Stimulated activated CD8-positive, alpha-beta memory T cell treated with anti-CD3 and anti-CD28 coated beads, Interleukin-12 subunit alpha, Interleukin-12 subunit beta, amount 100 ng/mL, for 4 hours (primary cell): ENCODE measurements around the gene PGPEP1.

Experiments
- DNase-seq: peaks from one replicate; pipeline ENCODE4 v3.0.0-alpha.2; 2020; ENCODE audit warnings: low read depth

PGPEP1 gene

GRCh38 chr19:18340190-18340989, at the start of gene PGPEP1:
Gene PGPEP1 (plus strand): TSS chr19:18340598. CDS start chr19:18340682, 84 bp downstream.
- DNase-seq: peak; percentile 58

- no peak for DNase-seq
Measured at GRCh38 chr19:18291019-18291524, 49.3 kb upstream of the PGPEP1 start.

- peak; percentile 80 for DNase-seq
Measured at GRCh38 chr19:18291590-18292461, 48.6 kb upstream of the PGPEP1 start.

GRCh38 chr19:18292462-18292809, 48.0 kb upstream of the PGPEP1 start:
- no peak for DNase-seq

- DNase-seq: no peak
Measured at GRCh38 chr19:18292810-18293641, 47.4 kb upstream of the PGPEP1 start.

GRCh38 chr19:18293642-18294466, 46.5 kb upstream of the PGPEP1 start:
- no peak for DNase-seq

- DNase-seq: peak; percentile 83
Measured at GRCh38 chr19:18294467-18294864, 45.9 kb upstream of the PGPEP1 start.

- DNase-seq: no peak
Measured at GRCh38 chr19:18295034-18295451, 45.4 kb upstream of the PGPEP1 start.

- DNase-seq: no peak
Measured at GRCh38 chr19:18297308-18297707, 43.1 kb upstream of the PGPEP1 start.

GRCh38 chr19:18298601-18299000, 41.8 kb upstream of the PGPEP1 start:
- DNase-seq: no peak

- DNase-seq: no peak
Measured at GRCh38 chr19:18299654-18300053, 40.7 kb upstream of the PGPEP1 start.

GRCh38 chr19:18300930-18301717, 39.3 kb upstream of the PGPEP1 start:
- no peak for DNase-seq

GRCh38 chr19:18301718-18302111, 38.7 kb upstream of the PGPEP1 start:
- no peak for DNase-seq

- no peak for DNase-seq
Measured at GRCh38 chr19:18304208-18304457, 36.3 kb upstream of the PGPEP1 start.

GRCh38 chr19:18304458-18305310, 35.7 kb upstream of the PGPEP1 start:
- DNase-seq: peak; percentile 83

- no peak for DNase-seq
Measured at GRCh38 chr19:18306209-18306887, 34.0 kb upstream of the PGPEP1 start.

GRCh38 chr19:18306888-18307260, 33.5 kb upstream of the PGPEP1 start:
- DNase-seq: no peak

- DNase-seq: no peak
Measured at GRCh38 chr19:18307271-18307681, 33.1 kb upstream of the PGPEP1 start.
